ENCODE data around the gene ADARB2. TPM values are rescaled to one million over a fixed set of nuclear protein-coding genes. Genes with fewer than 3 reads are reported as not detected.

The ADARB2 gene
- total and polyA plus RNA-seq, 4 donors = 0.55 to 0.70 (median 0.59) TPM; not detected in 1

- no peaks in the 10 kb centered on the region for H3K4me1 ChIP-seq (ENCODE audit: control insufficient read depth in 4 of 4, insufficient read depth in 4 of 4, low read length in 3 of 4)
- no peak for DNase-seq (ENCODE audit: low spot score)
- WGBS = 85% methylated on average over 15 of the region's 15 CpGs
- TF ChIP-seq YY1 (IDR thresholded peaks at IDR 0.05) (no peak), CTCF (IDR thresholded peaks at IDR 0.05; ENCODE audit: low read depth, low read length, missing input control) (no peak)
- H3K27ac ChIP-seq (ENCODE audit: low read depth in 1 of 2, low read length in 2 of 2) = no peak overlapping the region
- no peak overlapping the region for H3K4me3 ChIP-seq (ENCODE audit: low read depth in 1 of 3, low read length in 3 of 3)
- peaks cover 0 to 3% (median 0%) of the 10 kb centered on the region in 4 donors for H3K27me3 ChIP-seq (ENCODE audit: control insufficient read depth in 4 of 4, insufficient read depth in 4 of 4, low read length in 3 of 4)
- H3K9ac ChIP-seq (ENCODE audit: low read depth in 1 of 2, low read length in 2 of 2) = no peak overlapping the region
- no peaks in the 10 kb centered on the region for H3K9me3 ChIP-seq (ENCODE audit: control insufficient read depth in 4 of 4, low read length in 3 of 4)
- H3K36me3 ChIP-seq (ENCODE audit: control insufficient read depth in 4 of 4, insufficient read depth in 3 of 4, low read depth in 1 of 4, low read length in 3 of 4) = no peaks in the 10 kb centered on the region
Observed at GRCh38 chr10:1172256-1172984, 564.9 kb downstream of the ADARB2 start.

GRCh38 chr10:1171586-1171985 lies 565.7 kb downstream of the ADARB2 start:
- Histone ChIP-seq H3K9ac (ENCODE audit: low read depth in 1 of 2, low read length in 2 of 2) (no peak overlapping the region), H3K36me3 (ENCODE audit: control insufficient read depth in 4 of 4, insufficient read depth in 3 of 4, low read depth in 1 of 4, low read length in 3 of 4) (no peaks in the 10 kb centered on the region), H3K27me3 (ENCODE audit: control insufficient read depth in 4 of 4, insufficient read depth in 4 of 4, low read length in 3 of 4) (peaks cover 0 to 3% (median 0%) of the 10 kb centered on the region in 4 donors), H3K4me1 (ENCODE audit: control insufficient read depth in 4 of 4, insufficient read depth in 4 of 4, low read length in 3 of 4) (no peaks in the 10 kb centered on the region), H3K4me3 (ENCODE audit: low read depth in 1 of 3, low read length in 3 of 3) (no peak overlapping the region), H3K27ac (ENCODE audit: low read depth in 1 of 2, low read length in 2 of 2) (no peak overlapping the region), H3K9me3 (ENCODE audit: control insufficient read depth in 4 of 4, low read length in 3 of 4) (no peaks in the 10 kb centered on the region)
- no peak for DNase-seq (ENCODE audit: low spot score)
- TF ChIP-seq MAX (IDR thresholded peaks at IDR 0.05) (no peak), JUND (IDR thresholded peaks at IDR 0.05) (no peak), GABPA (IDR thresholded peaks at IDR 0.05 in 1 of 2, conservative IDR thresholded peaks at IDR 0.05 in 1 of 2) (no peak), HNF4A (conservative IDR thresholded peaks at IDR 0.05) (no peak), NR2F2 (IDR thresholded peaks at IDR 0.05) (no peak), FOXA1 (IDR thresholded peaks at IDR 0.05) (no peak), TAF1 (conservative IDR thresholded peaks at IDR 0.05) (no peak), RAD21 (IDR thresholded peaks at IDR 0.05) (no peak), CTCF (IDR thresholded peaks at IDR 0.05; ENCODE audit: low read depth, low read length, missing input control) (no peak), HNF4G (IDR thresholded peaks at IDR 0.05) (no peak), YY1 (IDR thresholded peaks at IDR 0.05) (no peak)
- TF ChIP-seq, protein P1, sequence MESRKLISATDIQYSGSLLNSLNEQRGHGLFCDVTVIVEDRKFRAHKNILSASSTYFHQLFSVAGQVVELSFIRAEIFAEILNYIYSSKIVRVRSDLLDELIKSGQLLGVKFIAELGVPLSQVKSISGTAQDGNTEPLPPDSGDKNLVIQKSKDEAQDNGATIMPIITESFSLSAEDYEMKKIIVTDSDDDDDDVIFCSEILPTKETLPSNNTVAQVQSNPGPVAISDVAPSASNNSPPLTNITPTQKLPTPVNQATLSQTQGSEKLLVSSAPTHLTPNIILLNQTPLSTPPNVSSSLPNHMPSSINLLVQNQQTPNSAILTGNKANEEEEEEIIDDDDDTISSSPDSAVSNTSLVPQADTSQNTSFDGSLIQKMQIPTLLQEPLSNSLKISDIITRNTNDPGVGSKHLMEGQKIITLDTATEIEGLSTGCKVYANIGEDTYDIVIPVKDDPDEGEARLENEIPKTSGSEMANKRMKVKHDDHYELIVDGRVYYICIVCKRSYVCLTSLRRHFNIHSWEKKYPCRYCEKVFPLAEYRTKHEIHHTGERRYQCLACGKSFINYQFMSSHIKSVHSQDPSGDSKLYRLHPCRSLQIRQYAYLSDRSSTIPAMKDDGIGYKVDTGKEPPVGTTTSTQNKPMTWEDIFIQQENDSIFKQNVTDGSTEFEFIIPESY (IDR thresholded peaks at IDR 0.05) = no peak
- WGBS = 85% methylated on average over 9 of the region's 9 CpGs
